H1 (cell line): ENCODE measurements around the gene IKZF3. TPM values are rescaled to one million over a fixed set of nuclear protein-coding genes. Genes with fewer than 3 reads are reported as not detected.

Source experiments
- CTCF ChIA-PET: fragments of 300-600 bp; sonication (Branson Sonifier 250); formaldehyde crosslinking; loops from one replicate; lab custom pipeline; 2021; ENCODE audit not compliant: partially characterized antibody; lab: Charles Lee
- POLR2A ChIA-PET: fragments of 300-600 bp; sonication (Branson Sonifier 250); formaldehyde crosslinking; loops from one replicate; lab custom pipeline; 2021; ENCODE audit warnings: inconsistent platforms; ENCODE audit not compliant: partially characterized antibody; lab: Charles Lee
- DNase-seq, 2 experiments: peaks; one replicate each; pipeline versions ENCODE4 v3.0.0 to v3.0.0-alpha.2; 2010 to 2022; ENCODE audit warnings: low spot score in 2 of 2, low read depth in 1 of 2, mixed read lengths in 1 of 2
- FAIRE-seq: peaks from 2 replicates; lab custom pipeline; 2011; peaks lifted over from hg19 to GRCh38; lab: Jason Lieb, UNC
- H2AFZ ChIP-seq: 2 replicates; pipeline ENCODE4 v1.8.1; 2012; ENCODE audit warnings: low read length, inconsistent platforms
- H2AK5ac ChIP-seq: 2 replicates; pipeline ENCODE4 v1.6.1; 2013; ENCODE audit warnings: low read depth, low read length
- H2BK120ac ChIP-seq: replicated peaks from 2 replicates; pipeline ENCODE3; 2013; ENCODE audit warnings: low read depth, low read length, inconsistent platforms
- H2BK12ac ChIP-seq: 2 replicates; pipeline ENCODE4 v1.6.1; 2013; ENCODE audit warnings: low read depth, low read length
- H2BK15ac ChIP-seq: 2 replicates; pipeline ENCODE4 v1.6.1; 2013; ENCODE audit warnings: low read length
- H2BK20ac ChIP-seq: 2 replicates; pipeline ENCODE4 v1.6.1; 2013; ENCODE audit warnings: low read length
- H2BK5ac ChIP-seq: 2 replicates; pipeline ENCODE4 v1.6.1; 2013; ENCODE audit warnings: low read depth, low read length
- H3K14ac ChIP-seq: 2 replicates; pipeline ENCODE4 v1.6.1; 2013; ENCODE audit warnings: inconsistent platforms; ENCODE audit not compliant: insufficient read length
- H3K18ac ChIP-seq: 2 replicates; pipeline ENCODE4 v1.6.1; 2013; ENCODE audit warnings: low read length; ENCODE audit errors: extremely low read depth
- H3K23ac ChIP-seq: 2 replicates; pipeline ENCODE4 v1.6.1; 2013; ENCODE audit warnings: inconsistent platforms; ENCODE audit not compliant: insufficient read length
- H3K23me2 ChIP-seq: 2 replicates; pipeline ENCODE4 v1.6.1; 2013; ENCODE audit warnings: low read depth, low read length
- H3K27ac ChIP-seq: 2 replicates; pipeline ENCODE4 v1.6.1; 2011; ENCODE audit warnings: low read depth, low read length, inconsistent platforms
- H3K27me3 ChIP-seq, 4 experiments: replicated peaks in 1 of 4; 1 replicate in 1 of 4; 2 replicates in 3 of 4; pipeline versions ENCODE4 v1.6.1 to v1.8.1; 2011 to 2013; ENCODE audit warnings: low read length in 3 of 4, mild to moderate bottlenecking in 3 of 4, inconsistent platforms in 2 of 4, mixed read lengths in 2 of 4, moderate library complexity in 1 of 4; ENCODE audit not compliant: control insufficient read depth in 3 of 4, insufficient read depth in 3 of 4; ENCODE audit errors: extremely low read depth in 1 of 4
- H3K36me3 ChIP-seq, 4 experiments: 2 replicates each; pipeline versions ENCODE4 v1.6.1 to v1.8.1; 2011 to 2013; ENCODE audit warnings: mild to moderate bottlenecking in 4 of 4, low read length in 3 of 4, moderate library complexity in 2 of 4, control low read depth in 1 of 4, inconsistent platforms in 1 of 4; ENCODE audit not compliant: insufficient read depth in 4 of 4, control insufficient read depth in 2 of 4
- H3K4ac ChIP-seq: replicated peaks from 2 replicates; pipeline ENCODE3; 2013; ENCODE audit warnings: low read length, low read depth, mixed read lengths, inconsistent platforms; ENCODE audit not compliant: insufficient read length
- H3K4me1 ChIP-seq, 4 experiments: replicated peaks in 1 of 4; 1 replicate in 1 of 4; 2 replicates in 3 of 4; pipeline versions ENCODE4 v1.6.1 to v1.8.1; 2011 to 2013; ENCODE audit warnings: low read length in 3 of 4, inconsistent platforms in 2 of 4, mixed read lengths in 1 of 4; ENCODE audit not compliant: insufficient read depth in 4 of 4, control insufficient read depth in 3 of 4
- H3K4me2 ChIP-seq, 2 experiments: 2 replicates each; pipeline versions ENCODE4 v1.6.1 to v1.8.1; 2011 to 2013; ENCODE audit warnings: low read depth in 2 of 2, low read length in 2 of 2, control low read depth in 1 of 2, inconsistent platforms in 1 of 2, mild to moderate bottlenecking in 1 of 2; ENCODE audit not compliant: insufficient read depth in 1 of 2
- H3K4me3 ChIP-seq, 4 experiments: fragments of 200-600, 300-600 bp in 1 of 4; sonication (generic), shearing (Covaris generic), sonication (Bioruptor Twin) in 1 of 4; 2 replicates each; pipeline versions ENCODE4 v1.5.1 to v1.8.1; 2011 to 2016; ENCODE audit warnings: low read length in 4 of 4, low read depth in 3 of 4, control low read depth in 2 of 4, inconsistent platforms in 2 of 4, mild to moderate bottlenecking in 2 of 4, mixed read lengths in 1 of 4, moderate library complexity in 1 of 4; ENCODE audit not compliant: insufficient read depth in 2 of 4; ENCODE audit errors: extremely low read depth in 1 of 4
- H3K56ac ChIP-seq: replicated peaks from 2 replicates; pipeline ENCODE3; 2013; ENCODE audit warnings: low read depth, mild to moderate bottlenecking, mixed read lengths, low read length, inconsistent platforms; ENCODE audit not compliant: insufficient read length
- H3K79me1 ChIP-seq: 2 replicates; pipeline ENCODE4 v1.6.1; 2013; ENCODE audit warnings: low read depth, low read length, control low read depth
- H3K79me2 ChIP-seq, 2 experiments: 2 replicates each; pipeline versions ENCODE4 v1.6.1 to v1.8.1; 2012 to 2013; ENCODE audit warnings: low read length in 2 of 2, mild to moderate bottlenecking in 2 of 2, inconsistent platforms in 1 of 2; ENCODE audit not compliant: insufficient read depth in 2 of 2, control insufficient read depth in 1 of 2
- H3K9ac ChIP-seq, 4 experiments: replicated peaks in 1 of 4; 1 replicate in 1 of 4; 2 replicates in 3 of 4; pipeline versions ENCODE4 v1.6.1 to v1.8.1; 2011 to 2013; ENCODE audit warnings: low read depth in 3 of 4, low read length in 3 of 4, control low read depth in 2 of 4, mild to moderate bottlenecking in 2 of 4, moderate library complexity in 2 of 4, inconsistent platforms in 1 of 4; ENCODE audit errors: extremely low read depth in 1 of 4
- H3K9me3 ChIP-seq, 2 experiments: 2 replicates each; pipeline versions ENCODE4 v1.6.1 to v1.8.1; 2012 to 2013; ENCODE audit warnings: mild to moderate bottlenecking in 2 of 2, moderate library complexity in 2 of 2, control low read depth in 1 of 2, inconsistent platforms in 1 of 2, low read depth in 1 of 2, low read length in 1 of 2, mixed read lengths in 1 of 2; ENCODE audit not compliant: insufficient read depth in 2 of 2
- H4K20me1 ChIP-seq, 2 experiments: replicated peaks in 1 of 2; 2 replicates each; pipeline versions ENCODE3 to v1.8.1; 2011 to 2013; ENCODE audit warnings: inconsistent platforms in 2 of 2, low read length in 2 of 2, mild to moderate bottlenecking in 1 of 2; ENCODE audit not compliant: insufficient read depth in 2 of 2, control insufficient read depth in 1 of 2
- H4K5ac ChIP-seq: 2 replicates; pipeline ENCODE4 v1.6.1; 2013; ENCODE audit warnings: low read length, low read depth, mixed read lengths, inconsistent platforms; ENCODE audit not compliant: insufficient read length
- H4K8ac ChIP-seq: 2 replicates; pipeline ENCODE4 v1.8.0; 2013; ENCODE audit warnings: mild to moderate bottlenecking, moderate library complexity, low read length, inconsistent platforms; ENCODE audit not compliant: insufficient read depth; ENCODE audit errors: extremely low read depth
- H4K91ac ChIP-seq: replicated peaks from 2 replicates; pipeline ENCODE3; 2013; ENCODE audit warnings: low read length, mixed read lengths, inconsistent platforms; ENCODE audit not compliant: insufficient read length
- GABPA ChIP-seq: IDR thresholded peaks from 2 replicates; pipeline ENCODE4 v1.6.1; 2011; ENCODE audit warnings: mild to moderate bottlenecking, low read length, moderate library complexity, borderline replicate concordance; ENCODE audit not compliant: insufficient read depth
- GTF2F1 ChIP-seq: IDR thresholded peaks from 2 replicates; pipeline ENCODE4 v1.6.1; 2012; ENCODE audit warnings: low read depth, low read length, improper control_type of control experiment, borderline replicate concordance
- KDM5A ChIP-seq: fragments of 200-600 bp; IDR thresholded peaks from 2 replicates; pipeline ENCODE4 v1.7.1; 2012; ENCODE audit warnings: mild to moderate bottlenecking, low read length, inconsistent platforms, mixed read lengths
- SAP30 ChIP-seq: fragments of 300-600 bp; sonication (generic); IDR thresholded peaks from 2 replicates; pipeline ENCODE4 v1.7.1; 2012; ENCODE audit warnings: low read length, moderate library complexity, mild to moderate bottlenecking, inconsistent platforms; ENCODE audit not compliant: insufficient read depth, insufficient replicate concordance
- WGBS, 2 experiments: shearing (Covaris generic) in 1 of 2; methylation state at CpG; one replicate each; pipeline versions ENCODE4 v1.1.6 to v1.1.7; 2013 to 2015; ENCODE audit warnings: low lambda C conversion rate in 2 of 2, mixed read lengths in 2 of 2, inconsistent platforms in 1 of 2, low coverage in 1 of 2, missing lambda C conversion rate in 1 of 2; ENCODE audit not compliant: insufficient replicate concordance in 2 of 2, insufficient coverage in 1 of 2, insufficient read length in 1 of 2; ENCODE audit errors: extremely low coverage in 1 of 2, missing lambda C conversion rate in 1 of 2; 5-methylcytosine and 5-hydroxymethylcytosine counted together
- polyA plus RNA-seq, 7 experiments: library from polyadenylated mRNA; depleted of rRNA in 3 of 7; stranded (reverse) in 5 of 7; unstranded in 2 of 7; fragments of >200 nt in 5 of 7; fragments of 200-250 nt in 2 of 7; gene quantifications; 1 replicate in 5 of 7; 2 replicates in 1 of 7; 4 replicates in 1 of 7; pipeline versions ENCODE4 v1.2.1 to v1.2.3, GENCODE V29; 2011 to 2013; ENCODE audit warnings: missing spikeins in 2 of 7, mixed read lengths in 2 of 7
- total RNA-seq: library from RNA; stranded (reverse); fragmentation: NEBNext Ultra II Directional; extraction: Animal tissue kit (Norgen Biotek cat#: 25700); gene quantifications from 2 replicates; pipeline ENCODE4 v1.2.1, GENCODE V29; 2021
- TF ChIP-seq, protein P1 (sequence below): IDR thresholded peaks from 2 replicates; pipeline ENCODE4 v1.6.1; 2012; ENCODE audit warnings: inconsistent platforms

The IKZF3 gene
- total and polyA plus RNA-seq, 2 of the 8 experiments (the other 6 are each of a cell fraction or from before 2014, with no cell fraction given) = 0.23 to 0.56 TPM

DNA sequence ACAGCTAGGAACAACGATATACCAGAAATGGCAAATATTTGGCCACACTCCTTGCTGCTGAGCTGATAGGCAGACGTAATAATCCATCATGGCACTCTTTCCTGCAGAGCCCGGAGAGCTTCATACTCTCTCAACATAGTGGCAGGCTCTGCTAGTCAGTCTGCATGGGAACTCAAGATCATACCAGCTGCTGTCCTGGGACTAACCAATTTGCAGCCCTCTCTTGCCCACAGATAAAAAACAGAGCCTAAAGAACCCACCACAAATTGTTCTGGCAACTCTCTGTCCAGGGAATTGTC is 40.8 kb upstream of the IKZF3 start:
- Histone ChIP-seq H3K23me2 (no peaks in the 10 kb centered on the region), H3K14ac (no peak overlapping the region), H3K9me3 (no peaks in the 10 kb centered on the region), H3K4me3 (no peak overlapping the region), H4K5ac (no peak overlapping the region), H3K18ac (no peak overlapping the region), H3K27me3 (no peaks in the 10 kb centered on the region), H2BK120ac (no peak overlapping the region), H3K4me2 (no peak overlapping the region), H2BK20ac (no peak overlapping the region), H3K36me3 (peaks cover 0 to 8% (median under 1%) of the 10 kb centered on the region in 4 experiments; a peak in 3 of 8 replicates), H3K27ac (no peak overlapping the region), H2BK15ac (no peak overlapping the region), H4K8ac (no peak overlapping the region), H2BK5ac (no peak overlapping the region), H4K20me1 (no peaks in the 10 kb centered on the region), H3K79me2 (no peaks in the 10 kb centered on the region), H3K4ac (no peak overlapping the region), H2AFZ (no peak overlapping the region), H3K4me1 (no peaks in the 10 kb centered on the region), H3K23ac (no peak overlapping the region), H2BK12ac (no peak overlapping the region), H4K91ac (no peak overlapping the region), H2AK5ac (no peak overlapping the region), H3K79me1 (no peaks in the 10 kb centered on the region), H3K9ac (no peak overlapping the region), H3K56ac (no peak overlapping the region)
- no peak for FAIRE-seq
- ChIA-PET CTCF (no interaction called here), POLR2A (interaction anchor here (0.9 to 1.3 kb wide), 2 partner anchors 22 to 29 kb away, joined by 3 to 4 read pairs; partner anchors contain the start of genes LRRC3C and ORMDL3)
- DNase-seq = no peak
- 84% methylated on average over 3 of the region's 3 CpGs; no CpG with 5 or more reads in 1 of the 2 experiments for WGBS, 2 experiments
- TF ChIP-seq GABPA = no peak
- no peak for TF ChIP-seq SAP30
- TF ChIP-seq GTF2F1 = no peak
- no peak for TF ChIP-seq KDM5A
- TF ChIP-seq, protein P1, sequence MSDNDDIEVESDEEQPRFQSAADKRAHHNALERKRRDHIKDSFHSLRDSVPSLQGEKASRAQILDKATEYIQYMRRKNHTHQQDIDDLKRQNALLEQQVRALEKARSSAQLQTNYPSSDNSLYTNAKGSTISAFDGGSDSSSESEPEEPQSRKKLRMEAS = no peak
